CD14-positive monocyte (primary cell): ENCODE data around the gene SCP2. TPM values are rescaled to one million over a fixed set of nuclear protein-coding genes. Genes with fewer than 3 reads are reported as not detected.
A peak's percentile ranks its signal among the peaks of the same experiment; 100 is the strongest.

Source experiments
- DNase-seq, 3 donors: peaks; one replicate each; pipeline ENCODE4 v3.0.0-alpha.2; 2011 to 2022
- H2AFZ ChIP-seq: 2 replicates; pipeline ENCODE4 v1.6.0; 2012; ENCODE audit warnings: mild to moderate bottlenecking, low read depth, low read length, inconsistent platforms; ENCODE audit not compliant: insufficient read depth, poor library complexity, severe bottlenecking
- H3K27ac ChIP-seq, 2 donors: 1 replicate in 1 of 2; 2 replicates in 1 of 2; pipeline ENCODE4 v1.5.1; 2012 to 2013; ENCODE audit warnings: low read length in 2 of 2, control low read depth in 1 of 2, inconsistent platforms in 1 of 2, low read depth in 1 of 2, mild to moderate bottlenecking in 1 of 2
- H3K27me3 ChIP-seq, 2 donors: one replicate each; pipeline versions ENCODE4 v1.6.0 to v1.6.1; 2011 to 2013; ENCODE audit warnings: low read length in 2 of 2; ENCODE audit not compliant: control insufficient read depth in 2 of 2, insufficient read depth in 2 of 2
- H3K36me3 ChIP-seq, 2 donors: replicated peaks in 1 of 2; 1 replicate in 1 of 2; 2 replicates in 1 of 2; pipeline versions ENCODE4 v1.5.1 to v1.6.1; 2012 to 2013; ENCODE audit warnings: low read length in 2 of 2, control low read depth in 1 of 2, inconsistent platforms in 1 of 2, mild to moderate bottlenecking in 1 of 2; ENCODE audit not compliant: insufficient read depth in 2 of 2, control insufficient read depth in 1 of 2
- H3K4me1 ChIP-seq, 2 donors: 1 replicate in 1 of 2; 2 replicates in 1 of 2; pipeline versions ENCODE4 v1.5.1 to v1.6.1; 2012 to 2013; ENCODE audit warnings: low read length in 2 of 2, control low read depth in 1 of 2, inconsistent platforms in 1 of 2, mild to moderate bottlenecking in 1 of 2, moderate library complexity in 1 of 2; ENCODE audit not compliant: insufficient read depth in 2 of 2, control insufficient read depth in 1 of 2
- H3K4me2 ChIP-seq: replicated peaks from 2 replicates; pipeline ENCODE3; 2012; ENCODE audit warnings: low read length, moderate library complexity, mild to moderate bottlenecking; ENCODE audit not compliant: poor library complexity, severe bottlenecking; ENCODE audit errors: extremely low read depth
- H3K4me3 ChIP-seq, 3 experiments: fragments of 200-600 bp in 1 of 3; sonication (generic) in 1 of 3; replicated peaks in 1 of 3; 1 replicate in 2 of 3; 2 replicates in 1 of 3; pipeline ENCODE4 v1.5.1; 2011 to 2013; ENCODE audit warnings: low read length in 3 of 3, mild to moderate bottlenecking in 3 of 3, control low read depth in 2 of 3, low read depth in 2 of 3, inconsistent platforms in 1 of 3, moderate library complexity in 1 of 3
- H3K79me2 ChIP-seq: 2 replicates; pipeline ENCODE4 v1.6.0; 2012; ENCODE audit warnings: mild to moderate bottlenecking, control low read depth, inconsistent platforms, low read length, moderate library complexity; ENCODE audit not compliant: insufficient read depth
- H3K9ac ChIP-seq: 2 replicates; pipeline ENCODE4 v1.6.0; 2017; ENCODE audit warnings: low read length, mild to moderate bottlenecking; ENCODE audit not compliant: insufficient read depth, poor library complexity, severe bottlenecking
- H3K9me3 ChIP-seq, 2 donors: replicated peaks in 1 of 2; 1 replicate in 1 of 2; 2 replicates in 1 of 2; pipeline versions ENCODE4 v1.5.1 to v1.6.1; 2012 to 2013; ENCODE audit warnings: low read length in 2 of 2, control low read depth in 1 of 2; ENCODE audit not compliant: control insufficient read depth in 1 of 2, insufficient read depth in 1 of 2
- H4K20me1 ChIP-seq: 2 replicates; pipeline ENCODE4 v1.6.0; 2012; ENCODE audit warnings: mild to moderate bottlenecking, low read length, control low read depth, moderate library complexity; ENCODE audit not compliant: insufficient read depth
- H3K27ac Mint-ChIP-seq, 7 donors: one replicate each; pipeline ENCODE4 v1.8.0; 2020; ENCODE audit warnings: mild to moderate bottlenecking in 7 of 7, mixed read lengths in 7 of 7, moderate library complexity in 6 of 7, inconsistent platforms in 2 of 7
- H3K27me3 Mint-ChIP-seq, 3 donors: one replicate each; pipeline ENCODE4 v1.8.0; 2021 to 2022; ENCODE audit warnings: low read depth in 3 of 3, mild to moderate bottlenecking in 3 of 3, mixed read lengths in 3 of 3, moderate library complexity in 3 of 3, inconsistent platforms in 1 of 3
- H3K36me3 Mint-ChIP-seq, 2 donors: one replicate each; pipeline ENCODE4 v1.8.0; 2020; ENCODE audit warnings: mixed read lengths in 2 of 2, inconsistent platforms in 1 of 2, mild to moderate bottlenecking in 1 of 2
- H3K4me1 Mint-ChIP-seq: one replicate; pipeline ENCODE4 v1.8.0; 2020; ENCODE audit warnings: mild to moderate bottlenecking, mixed read lengths
- H3K4me3 Mint-ChIP-seq, 2 donors: one replicate each; pipeline ENCODE4 v1.8.0; 2020; ENCODE audit warnings: mild to moderate bottlenecking in 2 of 2, mixed read lengths in 2 of 2, moderate library complexity in 1 of 2
- H3K9me3 Mint-ChIP-seq, 7 donors: one replicate each; pipeline ENCODE4 v1.8.0; 2020 to 2022; ENCODE audit warnings: mixed read lengths in 7 of 7, mild to moderate bottlenecking in 6 of 7, moderate library complexity in 6 of 7, inconsistent platforms in 2 of 7
- CTCF ChIP-seq: fragments of 200-600 bp; IDR thresholded peaks from one replicate; pipeline ENCODE4 v1.8.0; 2022; ENCODE audit warnings: antibody characterized with exemption, mild to moderate bottlenecking
- WGBS: methylation state at CpG from one replicate; pipeline ENCODE4 v1.1.5; 2013; ENCODE audit warnings: missing lambda C conversion rate; ENCODE audit not compliant: insufficient coverage; 5-methylcytosine and 5-hydroxymethylcytosine counted together
- intact Hi-C, 2 donors: fragments of 100-400 bp; cut with micrococcal nuclease; formaldehyde crosslinking; loops; one replicate each; pipeline versions ENCODE4 v1.15.0 to v1.15.1; 2023
- polyA plus RNA-seq, 3 donors: library from polyadenylated mRNA; depleted of rRNA in 1 of 3; unstranded in 2 of 3; stranded (reverse) in 1 of 3; fragments of 300-500 nt in 2 of 3; fragments of >200 nt in 1 of 3; fragmentation: Illumina TruSeq in 2 of 3; gene quantifications; 1 replicate in 2 of 3; 2 replicates in 1 of 3; pipeline ENCODE4 v1.2.3, GENCODE V29; 2012 to 2021

SCP2 gene
- polyA plus RNA-seq, 3 donors: 56.3 to 197 (median 156) TPM

DNA sequence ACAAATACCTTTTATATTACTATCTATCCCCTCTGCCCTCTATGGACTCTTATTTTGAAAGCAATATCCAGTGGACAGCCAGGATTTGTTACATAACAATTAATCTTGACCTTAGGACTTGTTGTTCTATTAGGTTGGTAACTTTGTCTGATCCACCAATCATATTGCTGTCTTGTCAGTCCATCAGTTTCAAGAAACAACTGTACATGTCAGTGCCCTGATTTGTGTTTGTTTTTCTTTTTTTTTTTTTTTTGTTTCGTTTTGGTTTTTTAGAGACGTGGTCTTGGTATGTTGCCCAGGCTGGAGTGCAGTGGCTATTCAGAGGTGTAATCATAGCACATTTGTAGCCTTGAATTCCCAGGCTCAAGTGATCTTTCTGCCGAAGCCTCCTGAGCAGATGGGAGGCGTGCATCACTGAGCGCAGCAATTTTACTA lies 1.5 kb upstream of the SCP2 start:
- Mint-ChIP-seq H3K9me3 (peaks cover 0 to 7% (median 0%) of the 10 kb centered on the region in 7 donors), H3K4me3 (peak overlapping the region in 1 of 2 donors; percentile 57), H3K27ac (no peak overlapping the region), H3K4me1 (peaks cover 25% of the 10 kb centered on the region), H3K27me3 (peaks cover 17 to 57% (median 55%) of the 10 kb centered on the region in 3 donors), H3K36me3 (peaks cover 3 to 4% of the 10 kb centered on the region in 2 donors)
- TF ChIP-seq CTCF: no peak
- 88% methylated on average over 4 of the region's 5 CpGs for WGBS
- H3K4me1 ChIP-seq: peaks cover 23 to 24% of the 10 kb centered on the region in 2 donors
- H3K27ac ChIP-seq: no peak overlapping the region
- H4K20me1 ChIP-seq: no peaks in the 10 kb centered on the region
- H3K4me2 ChIP-seq: no peak overlapping the region
- no peak overlapping the region for H2AFZ ChIP-seq
- H3K4me3 ChIP-seq: no peak overlapping the region
- no peak for DNase-seq
- no peaks in the 10 kb centered on the region for H3K9me3 ChIP-seq
- no peak overlapping the region for H3K9ac ChIP-seq
- H3K27me3 ChIP-seq: peaks cover 10 to 63% of the 10 kb centered on the region in 2 donors
- H3K36me3 ChIP-seq: no peaks in the 10 kb centered on the region
- intact Hi-C loops: no loop called here
- no peaks in the 10 kb centered on the region for H3K79me2 ChIP-seq

GRCh38 chr1:52926864-52927211 lies 238 bp upstream of the SCP2 start:
- H3K4me1 ChIP-seq: peaks cover 11 to 12% of the 10 kb centered on the region in 2 donors
- H3K36me3 ChIP-seq: no peaks in the 10 kb centered on the region
- peak overlapping the region; percentile 74 for H3K9ac ChIP-seq
- H3K79me2 ChIP-seq: no peaks in the 10 kb centered on the region
- H3K4me2 ChIP-seq: peak overlapping the region; percentile 89
- H3K9me3 ChIP-seq: no peaks in the 10 kb centered on the region
- Mint-ChIP-seq H3K27ac (peak overlapping the region in 3 of 7 donors; percentile 32 to 55 (median 41)), H3K4me1 (peaks cover 19% of the 10 kb centered on the region), H3K4me3 (peak overlapping the region; percentile 91 to 92), H3K27me3 (peaks cover 17 to 52% (median 44%) of the 10 kb centered on the region in 3 donors), H3K9me3 (peaks cover 0 to 7% (median 0%) of the 10 kb centered on the region in 7 donors), H3K36me3 (peaks cover 3 to 4% of the 10 kb centered on the region in 2 donors)
- no peak overlapping the region for H3K27ac ChIP-seq
- no peaks in the 10 kb centered on the region for H4K20me1 ChIP-seq
- no peak for DNase-seq
- no peak for TF ChIP-seq CTCF
- WGBS: 19% methylated on average over 9 of the region's 12 CpGs
- intact Hi-C loops: no loop called here
- peak overlapping the region; percentile 33 to 82 (median 78) for H3K4me3 ChIP-seq
- peaks cover 10 to 51% of the 10 kb centered on the region in 2 donors for H3K27me3 ChIP-seq
- H2AFZ ChIP-seq: peak overlapping the region; percentile 96
